B cell (primary cell): ENCODE data around the gene SDK1.

ENCODE experiments used
- EZH2 ChIP-seq: IDR thresholded peaks from 2 replicates; pipeline ENCODE4 v1.6.1; 2012; ENCODE audit warnings: borderline replicate concordance, low read depth, mild to moderate bottlenecking, moderate library complexity, low read length; ENCODE audit not compliant: insufficient read depth, poor library complexity, severe bottlenecking
- TF ChIP-seq, protein P1 (sequence below): fragments of 200-600 bp; IDR thresholded peaks from one replicate; pipeline ENCODE4 v1.8.0; 2022; ENCODE audit warnings: antibody characterized with exemption, mild to moderate bottlenecking

DNA sequence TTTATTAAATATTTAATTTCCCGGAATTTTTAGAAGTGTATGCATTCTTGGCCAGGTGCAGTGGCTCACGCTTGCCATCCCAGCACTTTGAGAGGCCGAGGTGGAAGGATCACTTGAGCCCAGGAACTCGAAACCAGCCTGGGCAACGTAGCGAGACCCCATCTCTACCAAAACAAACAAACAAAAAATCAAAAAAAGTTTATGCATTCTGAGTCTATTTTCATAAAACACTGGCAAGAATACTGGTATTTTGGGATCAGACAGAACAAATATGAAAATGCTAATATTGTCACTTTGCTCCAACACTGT, 940.2 kb downstream of the SDK1 start:
- no peak for TF ChIP-seq EZH2
- TF ChIP-seq, protein P1, sequence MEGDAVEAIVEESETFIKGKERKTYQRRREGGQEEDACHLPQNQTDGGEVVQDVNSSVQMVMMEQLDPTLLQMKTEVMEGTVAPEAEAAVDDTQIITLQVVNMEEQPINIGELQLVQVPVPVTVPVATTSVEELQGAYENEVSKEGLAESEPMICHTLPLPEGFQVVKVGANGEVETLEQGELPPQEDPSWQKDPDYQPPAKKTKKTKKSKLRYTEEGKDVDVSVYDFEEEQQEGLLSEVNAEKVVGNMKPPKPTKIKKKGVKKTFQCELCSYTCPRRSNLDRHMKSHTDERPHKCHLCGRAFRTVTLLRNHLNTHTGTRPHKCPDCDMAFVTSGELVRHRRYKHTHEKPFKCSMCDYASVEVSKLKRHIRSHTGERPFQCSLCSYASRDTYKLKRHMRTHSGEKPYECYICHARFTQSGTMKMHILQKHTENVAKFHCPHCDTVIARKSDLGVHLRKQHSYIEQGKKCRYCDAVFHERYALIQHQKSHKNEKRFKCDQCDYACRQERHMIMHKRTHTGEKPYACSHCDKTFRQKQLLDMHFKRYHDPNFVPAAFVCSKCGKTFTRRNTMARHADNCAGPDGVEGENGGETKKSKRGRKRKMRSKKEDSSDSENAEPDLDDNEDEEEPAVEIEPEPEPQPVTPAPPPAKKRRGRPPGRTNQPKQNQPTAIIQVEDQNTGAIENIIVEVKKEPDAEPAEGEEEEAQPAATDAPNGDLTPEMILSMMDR: no peak
